K562 (cell line): ENCODE results near the gene KCNQ5. TPM values are rescaled to one million over a fixed set of nuclear protein-coding genes. Genes with fewer than 3 reads are reported as not detected.

Experiments
- ATAC-seq: fragments of 200-7000 bp; cut with Tn5 transposase; 3 replicates; pipeline ENCODE4 v1.9.1; 2020; ENCODE audit warnings: moderate library complexity
- BruUV-seq: library from RNA; stranded (reverse); fragments of 400-500 nt; replicated peaks from 2 replicates; lab custom pipeline; 2021; lab: Mats Ljungman, UMichigan
- CTCF ChIA-PET: fragments of 300-600 bp; formaldehyde crosslinking; extraction: SDS; loops from one replicate; lab custom pipeline; 2021; ENCODE audit warnings: low intra/inter-chr PET ratio; lab: Yijun Ruan, JAX
- POLR2A ChIA-PET: fragments of 300-600, 350-650 bp; sonication (Branson Sonifier 250); formaldehyde crosslinking; extraction: SDS; loops from one replicate; lab custom pipeline; 2021; ENCODE audit warnings: antibody characterized with exemption, inconsistent platforms; lab: Yijun Ruan, JAX
- DNase-seq, 4 experiments: peaks; one replicate each; pipeline versions ENCODE4 v3.0.0 to v3.0.0-alpha.2; 2011 to 2018; ENCODE audit warnings: low spot score in 3 of 4, mixed read lengths in 3 of 4; ENCODE audit errors: extremely low read depth in 1 of 4
- FAIRE-seq: peaks from 2 replicates; lab custom pipeline; 2011; peaks lifted over from hg19 to GRCh38; lab: Jason Lieb, UNC
- H2AFZ ChIP-seq: 2 replicates; pipeline ENCODE4 v1.6.0; 2011; ENCODE audit warnings: low read depth, low read length, control low read depth, inconsistent platforms
- H3K27ac ChIP-seq: fragments of 200-600 bp; 3 replicates; pipeline ENCODE4 v1.8.0; 2011; ENCODE audit warnings: low read depth, mild to moderate bottlenecking, control low read depth, inconsistent platforms, low read length, moderate library complexity, mixed read lengths; ENCODE audit errors: extremely low read depth
- H3K27me3 ChIP-seq, 2 experiments: fragments of 300-600 bp in 1 of 2; 2 replicates in 1 of 2; 3 replicates in 1 of 2; pipeline versions ENCODE4 v1.6.0 to v1.8.0; 2011; ENCODE audit warnings: inconsistent platforms in 2 of 2, low read length in 2 of 2, mild to moderate bottlenecking in 1 of 2, mixed read lengths in 1 of 2, moderate library complexity in 1 of 2; ENCODE audit not compliant: control insufficient read depth in 2 of 2, insufficient read depth in 2 of 2
- H3K36me3 ChIP-seq: fragments of 300-600 bp; 3 replicates; pipeline ENCODE4 v1.8.0; 2011; ENCODE audit warnings: mild to moderate bottlenecking, low read length, inconsistent platforms; ENCODE audit not compliant: control insufficient read depth, insufficient read depth
- H3K4me1 ChIP-seq, 2 experiments: fragments of 200-600 bp in 1 of 2; replicated peaks in 1 of 2; 2 replicates in 1 of 2; 3 replicates in 1 of 2; pipeline versions ENCODE4 v1.5.1 to v1.8.0; 2011; ENCODE audit warnings: inconsistent platforms in 2 of 2, low read length in 2 of 2, mild to moderate bottlenecking in 1 of 2, mixed read lengths in 1 of 2, moderate library complexity in 1 of 2; ENCODE audit not compliant: control insufficient read depth in 2 of 2, insufficient read depth in 2 of 2
- H3K4me2 ChIP-seq: 2 replicates; pipeline ENCODE4 v1.6.1; 2011; ENCODE audit warnings: low read length, control low read depth, inconsistent platforms, mixed read lengths; ENCODE audit not compliant: insufficient read depth
- H3K4me3 ChIP-seq: fragments of 200-600 bp; sonication (generic), shearing (Covaris generic); 2 replicates; pipeline ENCODE4 v1.5.1; 2016; ENCODE audit warnings: control low read depth, inconsistent platforms
- H3K79me2 ChIP-seq: fragments of 200-600 bp; 3 replicates; pipeline ENCODE4 v1.8.0; 2011; ENCODE audit warnings: low read length, inconsistent platforms; ENCODE audit not compliant: control insufficient read depth, insufficient read depth
- H3K9ac ChIP-seq, 2 experiments: 2 replicates each; pipeline versions ENCODE4 v1.6.0 to v1.6.1; 2011; ENCODE audit warnings: low read depth in 2 of 2, low read length in 2 of 2, control low read depth in 1 of 2, inconsistent platforms in 1 of 2, mild to moderate bottlenecking in 1 of 2, mixed read lengths in 1 of 2; ENCODE audit not compliant: insufficient read depth in 1 of 2
- H3K9me1 ChIP-seq: one replicate; pipeline ENCODE4 v1.6.0; 2011; ENCODE audit warnings: inconsistent platforms, mild to moderate bottlenecking, low read length, moderate library complexity; ENCODE audit not compliant: control insufficient read depth, insufficient read depth
- H3K9me3 ChIP-seq: replicated peaks from 2 replicates; pipeline ENCODE4 v1.5.1; 2011; ENCODE audit warnings: low read depth, low read length, inconsistent platforms; ENCODE audit not compliant: control insufficient read depth, insufficient read depth
- H4K20me1 ChIP-seq: replicated peaks from 2 replicates; pipeline ENCODE4 v1.6.1; 2011; ENCODE audit warnings: low read length, inconsistent platforms, mixed read lengths; ENCODE audit not compliant: control insufficient read depth, insufficient read depth
- CBFA2T3 ChIP-seq: fragments of 450-650 bp; IDR thresholded peaks from 2 replicates; pipeline ENCODE4 v1.6.1; 2017
- HNRNPUL1 ChIP-seq: fragments of 200-400 bp; formaldehyde crosslinking; IDR thresholded peaks from 2 replicates; pipeline ENCODE4 v1.6.1; 2017; ENCODE audit warnings: low read length
- MITF ChIP-seq: IDR thresholded peaks from 2 replicates; pipeline ENCODE4 v1.6.1; 2014; ENCODE audit warnings: antibody characterized with exemption
- WHSC1 ChIP-seq: IDR thresholded peaks from one replicate; pipeline ENCODE4 v1.6.1; 2012; ENCODE audit warnings: low read length, control low read depth, inconsistent platforms
- ZNF695 ChIP-seq: fragments of 450-650 bp; formaldehyde crosslinking; IDR thresholded peaks from 2 replicates; pipeline ENCODE4 v1.4.0; 2020; ENCODE audit warnings: mild to moderate bottlenecking, moderate library complexity
- WGBS: fragments of 100-300 bp; shearing (Covaris generic); methylation state at CpG from one replicate; pipeline ENCODE4 v1.1.6; 2016; ENCODE audit warnings: low coverage, mixed read lengths; ENCODE audit not compliant: insufficient coverage; ENCODE audit errors: missing lambda C conversion rate; 5-methylcytosine and 5-hydroxymethylcytosine counted together
- in situ Hi-C: fragments of 300-500 bp; cut with MboI; formaldehyde crosslinking; loops from 4 replicates; pipeline ENCODE4 v1.15.0; 2018; ENCODE audit warnings: inconsistent platforms, mixed read lengths
- intact Hi-C: fragments of 100-400 bp; cut with micrococcal nuclease; formaldehyde crosslinking; loops from 2 replicates; pipeline ENCODE4 v1.14.2; 2022
- polyA plus RNA-seq, 8 experiments: library from polyadenylated mRNA; depleted of rRNA in 4 of 8; stranded (reverse) in 5 of 8; unstranded in 3 of 8; fragments of >200 nt; fragmentation: Nextera tagmentation in 2 of 8; fragmentation: Illumina TruSeq in 1 of 8; extraction: Ambion mirVana in 2 of 8; extraction: Trizol in 1 of 8; gene quantifications; 2 replicates each; pipeline versions ENCODE4 v1.2.1 to v1.2.3, GENCODE V29; 2011 to 2014; ENCODE audit warnings: inconsistent platforms in 1 of 8, missing spikeins in 1 of 8
- total RNA-seq, 7 experiments: library from RNA; depleted of rRNA in 6 of 7; stranded (reverse); fragments of >200 nt in 6 of 7; fragmentation: Illumina TruSeq in 2 of 7; extraction: Trizol in 2 of 7; gene quantifications; 2 replicates each; pipeline versions ENCODE4 v1.2.1 to v1.2.3, GENCODE V29; 2011 to 2021; ENCODE audit warnings: low replicate concordance in 1 of 7
- TF ChIP-seq, protein P1 (sequence below): IDR thresholded peaks from 2 replicates; pipeline ENCODE4 v1.6.1; 2016; ENCODE audit warnings: missing genetic modification characterization, missing compliant biosample characterization

The KCNQ5 gene
- total and polyA plus RNA-seq, 9 of the 15 experiments (the other 6 are each of a cell fraction or from before 2014, with no cell fraction given): 0.31 to 5.9 (median 2.6) TPM

GRCh38 chr6:72941263-72941662 lies 319.4 kb downstream of the KCNQ5 start:
- Histone ChIP-seq H3K9ac (no peak overlapping the region), H3K4me3 (no peak overlapping the region), H3K9me3 (no peaks in the 10 kb centered on the region), H3K4me1 (no peaks in the 10 kb centered on the region), H3K27ac (no peak overlapping the region), H4K20me1 (no peaks in the 10 kb centered on the region), H3K79me2 (no peaks in the 10 kb centered on the region), H2AFZ (no peak overlapping the region), H3K4me2 (no peak overlapping the region), H3K36me3 (no peaks in the 10 kb centered on the region), H3K9me1 (no peaks in the 10 kb centered on the region), H3K27me3 (no peaks in the 10 kb centered on the region)
- ChIA-PET POLR2A (interaction anchor here (2.3 kb wide), 1 partner anchor 12 kb away, joined by 6 read pairs; no protein-coding TSS in a partner anchor), CTCF (no interaction called here)
- BruUV-seq: no TSS peak
- no peak for DNase-seq
- TF ChIP-seq HNRNPUL1: no peak
- no peak for TF ChIP-seq CBFA2T3
- TF ChIP-seq, protein P1, sequence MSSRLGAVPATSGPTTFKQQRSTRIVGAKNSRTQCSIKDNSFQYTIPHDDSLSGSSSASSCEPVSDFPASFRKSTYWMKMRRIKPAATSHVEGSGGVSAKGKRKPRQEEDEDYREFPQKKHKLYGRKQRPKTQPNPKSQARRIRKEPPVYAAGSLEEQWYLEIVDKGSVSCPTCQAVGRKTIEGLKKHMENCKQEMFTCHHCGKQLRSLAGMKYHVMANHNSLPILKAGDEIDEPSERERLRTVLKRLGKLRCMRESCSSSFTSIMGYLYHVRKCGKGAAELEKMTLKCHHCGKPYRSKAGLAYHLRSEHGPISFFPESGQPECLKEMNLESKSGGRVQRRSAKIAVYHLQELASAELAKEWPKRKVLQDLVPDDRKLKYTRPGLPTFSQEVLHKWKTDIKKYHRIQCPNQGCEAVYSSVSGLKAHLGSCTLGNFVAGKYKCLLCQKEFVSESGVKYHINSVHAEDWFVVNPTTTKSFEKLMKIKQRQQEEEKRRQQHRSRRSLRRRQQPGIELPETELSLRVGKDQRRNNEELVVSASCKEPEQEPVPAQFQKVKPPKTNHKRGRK: 0 out of 2 replicates have a peak, but pooled peaks have one; percentile 20
- TF ChIP-seq WHSC1: no peak
- TF ChIP-seq ZNF695 (CRISPR knock-in tag): no peak
- no peak for TF ChIP-seq MITF
- in situ Hi-C loops (no loop called here), intact Hi-C loops (no loop called here)
- no peak for ATAC-seq
- no peak for FAIRE-seq
- no CpG with 5 or more reads among the region's 1 CpG for WGBS
